ENCODE data around the gene ADCK1. TPM values are rescaled to one million over a fixed set of nuclear protein-coding genes. Genes with fewer than 3 reads are reported as not detected.

Gene ADCK1
- total RNA-seq, 2 donors from 2014 or later: 5.0 to 6.2 TPM

GRCh38 chr14:77859934-77860570 is 60.1 kb downstream of the ADCK1 start:
- DNase-seq (ENCODE audit: low spot score): no peak

GRCh38 chr14:77861201-77861600 is 61.3 kb downstream of the ADCK1 start:
- intact Hi-C loops (cut with DNase I): loop anchor here (10.0 kb wide), 1 partner anchor 704 kb away; no protein-coding TSS in a partner anchor

More at GRCh38 chr14:77859934-77860570, 60.1 kb downstream of the ADCK1 start:
- intact Hi-C loops (cut with DNase I): loop anchor here (10.0 kb wide), 1 partner anchor 705 kb away; no protein-coding TSS in a partner anchor

GRCh38 chr14:77862154-77862786 is 62.4 kb downstream of the ADCK1 start:
- peak; percentile 92 for DNase-seq (ENCODE audit: low spot score)
- intact Hi-C loops (cut with DNase I): loop anchor here (10.0 kb wide), 1 partner anchor 703 kb away; no protein-coding TSS in a partner anchor

More at GRCh38 chr14:77861201-77861600, 61.3 kb downstream of the ADCK1 start:
- DNase-seq (ENCODE audit: low spot score): no peak

GRCh38 chr14:77864085-77864484 is 64.2 kb downstream of the ADCK1 start:
- intact Hi-C loops (cut with DNase I): loop anchor here (10.0 kb wide), 1 partner anchor 701 kb away; no protein-coding TSS in a partner anchor
- no peak for DNase-seq (ENCODE audit: low spot score)

GRCh38 chr14:77864580-77864979 is 64.7 kb downstream of the ADCK1 start:
- intact Hi-C loops (cut with DNase I): loop anchor here (10.0 kb wide), 1 partner anchor 700 kb away; no protein-coding TSS in a partner anchor
- DNase-seq (ENCODE audit: low spot score): no peak

GRCh38 chr14:77865455-77865854 is 65.5 kb downstream of the ADCK1 start:
- DNase-seq (ENCODE audit: low spot score): no peak
- intact Hi-C loops (cut with DNase I): loop anchor here (10.0 kb wide), 1 partner anchor 699 kb away; no protein-coding TSS in a partner anchor

GRCh38 chr14:77866932-77867331 is 67.0 kb downstream of the ADCK1 start:
- intact Hi-C loops (cut with DNase I): loop anchor here (10.0 kb wide), 1 partner anchor 698 kb away; no protein-coding TSS in a partner anchor
- DNase-seq (ENCODE audit: low spot score): no peak

GRCh38 chr14:77867476-77867875 is 67.6 kb downstream of the ADCK1 start:
- intact Hi-C loops (cut with DNase I): loop anchor here (10.0 kb wide), 1 partner anchor 697 kb away; no protein-coding TSS in a partner anchor
- no peak for DNase-seq (ENCODE audit: low spot score)

GRCh38 chr14:77868552-77869285 is 68.8 kb downstream of the ADCK1 start:
- intact Hi-C loops (cut with DNase I): loop anchor here (10.0 kb wide), 1 partner anchor 696 kb away; no protein-coding TSS in a partner anchor
- peak; percentile 55 for DNase-seq (ENCODE audit: low spot score)

GRCh38 chr14:77869340-77869739 is 69.4 kb downstream of the ADCK1 start:
- intact Hi-C loops (cut with DNase I): loop anchor here (10.0 kb wide), 1 partner anchor 695 kb away; no protein-coding TSS in a partner anchor
- no peak for DNase-seq (ENCODE audit: low spot score)

- intact Hi-C loops (cut with DNase I): no loop called here
Observed at GRCh38 chr14:77870646-77871045, 70.7 kb downstream of the ADCK1 start.

GRCh38 chr14:77872152-77872551 is 72.2 kb downstream of the ADCK1 start:
- DNase-seq (ENCODE audit: low spot score): peak; percentile 50
- intact Hi-C loops (cut with DNase I): no loop called here

More at GRCh38 chr14:77870646-77871045, 70.7 kb downstream of the ADCK1 start:
- peak; percentile 68 for DNase-seq (ENCODE audit: low spot score)

- intact Hi-C loops (cut with DNase I): no loop called here
- peak; percentile 22 for DNase-seq (ENCODE audit: low spot score)
Observed at GRCh38 chr14:77872983-77873382, 73.1 kb downstream of the ADCK1 start.

- peak; percentile 29 for DNase-seq (ENCODE audit: low spot score)
- intact Hi-C loops (cut with DNase I): no loop called here
Observed at GRCh38 chr14:77878783-77879182, 78.9 kb downstream of the ADCK1 start.

GRCh38 chr14:77880056-77880455 is 80.1 kb downstream of the ADCK1 start:
- intact Hi-C loops (cut with DNase I): no loop called here

GRCh38 chr14:77882098-77882497 is 82.2 kb downstream of the ADCK1 start:
- peak; percentile 76 for DNase-seq (ENCODE audit: low spot score)
- intact Hi-C loops (cut with DNase I): no loop called here

More at GRCh38 chr14:77880056-77880455, 80.1 kb downstream of the ADCK1 start:
- peak; percentile 5 for DNase-seq (ENCODE audit: low spot score)

- DNase-seq (ENCODE audit: low spot score): no peak
- intact Hi-C loops (cut with DNase I): no loop called here
Observed at GRCh38 chr14:77882636-77883035, 82.7 kb downstream of the ADCK1 start.

- intact Hi-C loops (cut with DNase I): no loop called here
- no peak for DNase-seq (ENCODE audit: low spot score)
Observed at GRCh38 chr14:77883131-77883846, 83.4 kb downstream of the ADCK1 start.

- intact Hi-C loops (cut with DNase I): no loop called here
- DNase-seq (ENCODE audit: low spot score): no peak
Observed at GRCh38 chr14:77883847-77884238, 83.9 kb downstream of the ADCK1 start.

Data from posterior vena cava (tissue), 2 donors.